HEK293 (cell line): Measurements from ENCODE around the gene TICRR.
"Not testable (repeated sequence)": the region's sequence is repeated elsewhere in the genome, so short reads cannot be mapped to it uniquely, and the experiment has no call there.

Experiments
- CTCF ChIA-PET: fragments of 350-600 bp; formaldehyde crosslinking; extraction: SDS; loops from one replicate; lab custom pipeline; 2021; ENCODE audit warnings: antibody characterized with exemption; lab: Yijun Ruan, JAX
- POLR2A ChIA-PET: fragments of 300-600 bp; formaldehyde crosslinking; extraction: SDS; loops from one replicate; lab custom pipeline; 2020; ENCODE audit warnings: antibody characterized with exemption, inconsistent platforms; lab: Yijun Ruan, JAX
- H3K27ac ChIP-seq: fragments of 200-500 bp; sonication (Bioruptor generic); 2 replicates; pipeline ENCODE4 v1.5.1; 2014; ENCODE audit warnings: low read depth, low read length, control low read depth, inconsistent platforms; ENCODE audit errors: extremely low read depth
- H3K36me3 ChIP-seq, 2 experiments: fragments of 200-500 bp in 1 of 2; sonication (Bioruptor generic) in 1 of 2; 1 replicate in 1 of 2; 2 replicates in 1 of 2; pipeline ENCODE4 v1.5.1; 2014 to 2017; ENCODE audit warnings: inconsistent platforms in 2 of 2, low read length in 2 of 2; ENCODE audit not compliant: control insufficient read depth in 2 of 2, insufficient read depth in 1 of 2
- H3K4me1 ChIP-seq: fragments of 200-500 bp; sonication (Bioruptor generic); 2 replicates; pipeline ENCODE4 v1.5.1; 2014; ENCODE audit warnings: mild to moderate bottlenecking, low read length, inconsistent platforms; ENCODE audit not compliant: control insufficient read depth, insufficient read depth
- H3K4me3 ChIP-seq: 2 replicates; pipeline ENCODE4 v1.5.1; 2011; ENCODE audit warnings: low read depth, mild to moderate bottlenecking, control low read depth, low read length, moderate library complexity
- H3K9me3 ChIP-seq: fragments of 200-500 bp; sonication (Bioruptor generic); 2 replicates; pipeline ENCODE4 v1.5.1; 2014; ENCODE audit warnings: low read depth, low read length, inconsistent platforms; ENCODE audit not compliant: control insufficient read depth, insufficient read depth
- GLIS2 ChIP-seq: fragments of 450-650 bp; formaldehyde crosslinking; IDR thresholded peaks from 2 replicates; pipeline ENCODE4 v1.5.1; 2016; ENCODE audit warnings: missing biosample characterization, missing genetic modification characterization
- TRIM28 ChIP-seq: IDR thresholded peaks from 2 replicates; pipeline ENCODE4 v1.6.1; 2011; ENCODE audit warnings: low read length, control low read depth, borderline replicate concordance
- ZNF146 ChIP-seq: fragments of 450-650 bp; formaldehyde crosslinking; IDR thresholded peaks from 2 replicates; pipeline ENCODE4 v1.5.1; 2016; ENCODE audit warnings: missing biosample characterization, missing genetic modification characterization
- ZNF211 ChIP-seq: fragments of 450-650 bp; formaldehyde crosslinking; IDR thresholded peaks from 2 replicates; pipeline ENCODE4 v1.5.1; 2016; ENCODE audit warnings: low read depth, missing biosample characterization, missing genetic modification characterization
- ZNF248 ChIP-seq: fragments of 450-650 bp; formaldehyde crosslinking; IDR thresholded peaks from 2 replicates; pipeline ENCODE4 v1.5.1; 2017; ENCODE audit warnings: missing biosample characterization, missing genetic modification characterization
- ZNF324 ChIP-seq: fragments of 450-650 bp; formaldehyde crosslinking; IDR thresholded peaks from 2 replicates; pipeline ENCODE4 v1.5.1; 2016; ENCODE audit warnings: missing biosample characterization, missing genetic modification characterization
- ZNF521 ChIP-seq: fragments of 450-650 bp; formaldehyde crosslinking; IDR thresholded peaks from 2 replicates; pipeline ENCODE4 v1.5.1; 2017; ENCODE audit warnings: missing biosample characterization, mild to moderate bottlenecking, missing genetic modification characterization
- ZNF777 ChIP-seq: fragments of 450-650 bp; formaldehyde crosslinking; IDR thresholded peaks from 2 replicates; pipeline ENCODE4 v1.5.1; 2017; ENCODE audit warnings: missing biosample characterization, missing genetic modification characterization, borderline replicate concordance
- ZNF830 ChIP-seq: fragments of 450-650 bp; IDR thresholded peaks from 2 replicates; pipeline ENCODE4 v1.5.0; 2018; ENCODE audit warnings: missing biosample characterization, missing genetic modification characterization, low read depth, mild to moderate bottlenecking, moderate library complexity
- ZSCAN16 ChIP-seq: fragments of 450-650 bp; formaldehyde crosslinking; IDR thresholded peaks from 2 replicates; pipeline ENCODE4 v1.5.1; 2016; ENCODE audit warnings: missing biosample characterization, missing genetic modification characterization
- TF ChIP-seq, protein P1 (sequence below): fragments of 450-650 bp; formaldehyde crosslinking; IDR thresholded peaks from 2 replicates; pipeline ENCODE4 v1.5.1; 2016; ENCODE audit warnings: missing biosample characterization, missing genetic modification characterization
- TF ChIP-seq, protein P2 (sequence below): fragments of 450-650 bp; formaldehyde crosslinking; IDR thresholded peaks from 2 replicates; pipeline ENCODE4 v1.5.1; 2017; ENCODE audit warnings: missing biosample characterization, missing genetic modification characterization
- TF ChIP-seq, protein P3 (sequence below): fragments of 450-650 bp; formaldehyde crosslinking; IDR thresholded peaks from 2 replicates; pipeline ENCODE4 v1.5.1; 2016; ENCODE audit warnings: missing biosample characterization, missing genetic modification characterization

TICRR gene

DNA sequence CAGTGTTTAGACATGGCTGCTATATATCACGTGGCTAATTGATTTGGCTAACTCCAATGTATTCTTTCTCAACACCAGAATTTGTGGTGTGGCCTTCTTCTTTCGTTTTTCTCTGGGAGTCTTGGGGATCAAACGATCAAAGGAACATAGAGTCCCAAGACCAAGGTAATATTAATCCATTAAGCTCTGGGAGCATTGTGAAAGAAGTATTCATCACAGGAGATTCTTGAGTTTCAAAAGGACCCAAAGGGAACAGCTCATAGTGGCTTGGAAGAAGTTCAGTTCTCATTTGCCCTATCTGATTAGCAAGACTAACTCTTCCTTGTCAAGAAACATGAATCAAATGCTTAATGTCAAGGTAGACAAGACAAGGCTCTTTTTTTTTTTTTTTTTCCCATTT, 32.9 kb upstream of the TICRR start:
- TF ChIP-seq, protein P1, sequence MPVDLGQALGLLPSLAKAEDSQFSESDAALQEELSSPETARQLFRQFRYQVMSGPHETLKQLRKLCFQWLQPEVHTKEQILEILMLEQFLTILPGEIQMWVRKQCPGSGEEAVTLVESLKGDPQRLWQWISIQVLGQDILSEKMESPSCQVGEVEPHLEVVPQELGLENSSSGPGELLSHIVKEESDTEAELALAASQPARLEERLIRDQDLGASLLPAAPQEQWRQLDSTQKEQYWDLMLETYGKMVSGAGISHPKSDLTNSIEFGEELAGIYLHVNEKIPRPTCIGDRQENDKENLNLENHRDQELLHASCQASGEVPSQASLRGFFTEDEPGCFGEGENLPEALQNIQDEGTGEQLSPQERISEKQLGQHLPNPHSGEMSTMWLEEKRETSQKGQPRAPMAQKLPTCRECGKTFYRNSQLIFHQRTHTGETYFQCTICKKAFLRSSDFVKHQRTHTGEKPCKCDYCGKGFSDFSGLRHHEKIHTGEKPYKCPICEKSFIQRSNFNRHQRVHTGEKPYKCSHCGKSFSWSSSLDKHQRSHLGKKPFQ (tag by site-specific recombination): no peak
- TF ChIP-seq, protein P2, sequence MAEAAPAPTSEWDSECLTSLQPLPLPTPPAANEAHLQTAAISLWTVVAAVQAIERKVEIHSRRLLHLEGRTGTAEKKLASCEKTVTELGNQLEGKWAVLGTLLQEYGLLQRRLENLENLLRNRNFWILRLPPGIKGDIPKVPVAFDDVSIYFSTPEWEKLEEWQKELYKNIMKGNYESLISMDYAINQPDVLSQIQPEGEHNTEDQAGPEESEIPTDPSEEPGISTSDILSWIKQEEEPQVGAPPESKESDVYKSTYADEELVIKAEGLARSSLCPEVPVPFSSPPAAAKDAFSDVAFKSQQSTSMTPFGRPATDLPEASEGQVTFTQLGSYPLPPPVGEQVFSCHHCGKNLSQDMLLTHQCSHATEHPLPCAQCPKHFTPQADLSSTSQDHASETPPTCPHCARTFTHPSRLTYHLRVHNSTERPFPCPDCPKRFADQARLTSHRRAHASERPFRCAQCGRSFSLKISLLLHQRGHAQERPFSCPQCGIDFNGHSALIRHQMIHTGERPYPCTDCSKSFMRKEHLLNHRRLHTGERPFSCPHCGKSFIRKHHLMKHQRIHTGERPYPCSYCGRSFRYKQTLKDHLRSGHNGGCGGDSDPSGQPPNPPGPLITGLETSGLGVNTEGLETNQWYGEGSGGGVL (tag by site-specific recombination): no peak
- TF ChIP-seq, protein P3, sequence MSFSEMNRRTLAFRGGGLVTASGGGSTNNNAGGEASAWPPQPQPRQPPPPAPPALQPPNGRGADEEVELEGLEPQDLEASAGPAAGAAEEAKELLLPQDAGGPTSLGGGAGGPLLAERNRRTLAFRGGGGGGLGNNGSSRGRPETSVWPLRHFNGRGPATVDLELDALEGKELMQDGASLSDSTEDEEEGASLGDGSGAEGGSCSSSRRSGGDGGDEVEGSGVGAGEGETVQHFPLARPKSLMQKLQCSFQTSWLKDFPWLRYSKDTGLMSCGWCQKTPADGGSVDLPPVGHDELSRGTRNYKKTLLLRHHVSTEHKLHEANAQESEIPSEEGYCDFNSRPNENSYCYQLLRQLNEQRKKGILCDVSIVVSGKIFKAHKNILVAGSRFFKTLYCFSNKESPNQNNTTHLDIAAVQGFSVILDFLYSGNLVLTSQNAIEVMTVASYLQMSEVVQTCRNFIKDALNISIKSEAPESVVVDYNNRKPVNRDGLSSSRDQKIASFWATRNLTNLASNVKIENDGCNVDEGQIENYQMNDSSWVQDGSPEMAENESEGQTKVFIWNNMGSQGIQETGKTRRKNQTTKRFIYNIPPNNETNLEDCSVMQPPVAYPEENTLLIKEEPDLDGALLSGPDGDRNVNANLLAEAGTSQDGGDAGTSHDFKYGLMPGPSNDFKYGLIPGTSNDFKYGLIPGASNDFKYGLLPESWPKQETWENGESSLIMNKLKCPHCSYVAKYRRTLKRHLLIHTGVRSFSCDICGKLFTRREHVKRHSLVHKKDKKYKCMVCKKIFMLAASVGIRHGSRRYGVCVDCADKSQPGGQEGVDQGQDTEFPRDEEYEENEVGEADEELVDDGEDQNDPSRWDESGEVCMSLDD (tag by site-specific recombination): no peak
- TF ChIP-seq ZNF248 (tag by site-specific recombination) (no peak), ZNF777 (tag by site-specific recombination) (no peak), ZSCAN16 (no peak), ZNF324 (no peak), GLIS2 (tag by site-specific recombination) (no peak), ZNF521 (tag by site-specific recombination) (no peak)
- peaks cover 4% of the 10 kb centered on the region; the same call in 1 of the 2 replicates for H3K9me3 ChIP-seq
- H3K36me3 ChIP-seq: no peaks in the 10 kb centered on the region
- H3K4me3 ChIP-seq: no peak overlapping the region
- POLR2A ChIA-PET: interaction anchor here (0.7 kb wide), 1 partner anchor 8 kb away, joined by 4 read pairs; no protein-coding TSS in a partner anchor
- H3K4me1 ChIP-seq: no peaks in the 10 kb centered on the region
- CTCF ChIA-PET: interaction anchor here (0.6 to 2.0 kb wide), 5 partner anchors 12 to 491 kb away, joined by 3 to 9 read pairs (median 3); no protein-coding TSS in a partner anchor
- H3K27ac ChIP-seq: no peak overlapping the region

DNA sequence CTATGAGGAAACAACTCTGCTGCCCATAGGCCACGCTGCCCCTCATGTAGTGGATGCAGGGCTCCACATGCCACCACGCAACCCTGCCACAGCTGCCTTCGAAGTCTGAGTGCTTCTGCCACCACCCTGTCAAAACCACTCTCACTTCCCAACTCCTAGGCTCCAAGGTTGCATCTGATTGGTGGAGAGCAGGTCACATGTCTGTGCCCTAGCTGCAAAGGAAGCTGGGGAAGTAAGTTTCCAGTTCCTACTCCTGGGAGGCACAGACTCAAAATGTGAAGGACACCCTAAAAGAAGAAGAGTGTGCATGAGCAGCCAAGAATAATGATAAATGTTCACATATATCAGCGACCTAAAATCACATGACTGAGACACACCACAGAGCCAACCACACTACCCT, 31.9 kb upstream of the TICRR start:
- CTCF ChIA-PET: interaction anchor here (0.5 to 0.8 kb wide), 3 partner anchors 17 to 854 kb away, joined by 3 to 6 read pairs (median 3); no protein-coding TSS in a partner anchor
- no peaks in the 10 kb centered on the region; the same call in 1 of the 2 replicates for H3K9me3 ChIP-seq
- no peak overlapping the region for H3K27ac ChIP-seq
- POLR2A ChIA-PET: interaction anchor here (0.7 kb wide), 1 partner anchor 199 kb away, joined by 3 read pairs; no protein-coding TSS in a partner anchor
- H3K36me3 ChIP-seq: no peaks in the 10 kb centered on the region
- no peak overlapping the region for H3K4me3 ChIP-seq
- no peaks in the 10 kb centered on the region for H3K4me1 ChIP-seq
- TF ChIP-seq ZNF146 (tag by site-specific recombination): no peak
- no peak for TF ChIP-seq ZNF211 (tag by site-specific recombination)
- TF ChIP-seq ZNF830 (tag by site-specific recombination): no peak
- TF ChIP-seq, protein P1 (tag by site-specific recombination): no peak
- TF ChIP-seq TRIM28: peak; percentile 34; the same call in 1 of the 2 replicates

DNA sequence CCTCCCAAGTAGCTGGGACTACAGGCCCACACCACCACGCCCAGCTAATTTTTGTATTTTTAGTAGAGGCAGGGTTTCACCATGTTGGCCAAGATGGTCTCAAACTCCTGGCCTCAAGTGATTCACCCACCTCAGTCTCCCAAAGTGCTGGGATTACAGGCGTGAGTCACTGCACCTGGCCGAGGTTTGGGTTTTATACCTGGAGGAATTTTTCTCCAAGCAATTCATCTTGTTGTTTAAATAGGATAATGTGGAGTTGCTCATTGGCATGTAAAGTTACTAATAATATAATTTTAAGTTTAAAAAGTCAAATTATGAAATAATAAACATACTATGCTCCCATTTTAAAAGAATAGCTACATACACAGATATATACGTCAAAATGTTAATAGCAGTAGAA, 26.1 kb upstream of the TICRR start:
- H3K36me3 ChIP-seq, H3K9me3 ChIP-seq, POLR2A ChIA-PET, H3K27ac ChIP-seq, H3K4me1 ChIP-seq, H3K4me3 ChIP-seq: not testable (repeated sequence)
- CTCF ChIA-PET: interaction anchor here (0.5 to 2.9 kb wide), 3 partner anchors 14 to 57 kb away, joined by 3 to 8 read pairs (median 7); no protein-coding TSS in a partner anchor
